GM11168 (cell line): Measurements from ENCODE around the gene ABHD11.
"Not testable (repeated sequence)": the region's sequence is repeated elsewhere in the genome, so short reads cannot be mapped to it uniquely, and the experiment has no call there.

Experiments used
- in situ Hi-C: fragments of 300-500 bp; cut with MboI; formaldehyde crosslinking; loops from one replicate; pipeline ENCODE4 v1.12.0; 2022; ENCODE audit warnings: low sequenced_read_pairs; ENCODE audit not compliant: unreplicated experiment

ABHD11 gene

GRCh38 chr7:73746378-73746777 is 7.8 kb upstream of the ABHD11 start:
- in situ Hi-C loops = no loop called here

DNA sequence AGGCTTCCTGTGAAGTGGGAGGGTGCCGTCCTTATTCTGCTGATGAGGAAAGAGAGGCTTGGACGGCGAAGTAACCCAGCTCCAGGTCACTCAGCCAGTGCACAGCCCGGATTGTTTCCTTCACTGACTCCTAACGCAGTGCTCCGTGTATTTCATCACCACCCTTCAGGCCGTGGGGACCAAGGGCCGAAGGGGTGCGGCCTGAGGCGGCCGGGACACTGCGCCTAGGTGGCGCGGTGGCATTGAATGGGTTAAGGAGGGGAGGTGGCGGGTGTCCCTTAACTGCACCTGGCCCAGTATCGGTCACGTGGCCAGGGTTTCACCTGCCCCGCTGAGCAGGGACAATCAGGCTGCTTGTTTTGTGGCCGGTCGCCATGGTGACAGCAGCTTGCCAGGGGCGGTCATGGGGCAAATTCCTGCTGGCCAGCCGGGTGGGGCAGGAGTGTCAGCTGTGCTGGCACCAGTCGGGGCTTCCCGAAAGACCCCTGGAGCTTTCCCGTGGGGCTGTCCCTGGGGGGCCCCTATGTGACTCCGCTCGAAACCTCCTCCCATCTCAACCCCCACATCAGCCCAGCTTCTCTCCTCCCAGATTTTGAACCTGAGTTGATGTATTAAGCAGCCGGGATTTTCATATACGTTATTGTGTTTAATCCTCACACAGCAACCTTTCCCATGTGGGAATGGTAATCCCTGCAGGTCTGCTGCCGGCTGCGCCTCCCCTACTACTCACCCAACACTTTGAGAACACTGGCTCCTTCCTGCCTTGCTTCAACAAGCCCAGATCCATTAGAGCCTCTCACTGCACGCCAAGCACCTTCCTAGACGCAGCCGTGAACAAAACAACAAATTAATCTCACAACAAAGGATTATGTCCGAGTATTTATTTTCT is 4.4 kb upstream of the ABHD11 start:
- in situ Hi-C loops = no loop called here

DNA sequence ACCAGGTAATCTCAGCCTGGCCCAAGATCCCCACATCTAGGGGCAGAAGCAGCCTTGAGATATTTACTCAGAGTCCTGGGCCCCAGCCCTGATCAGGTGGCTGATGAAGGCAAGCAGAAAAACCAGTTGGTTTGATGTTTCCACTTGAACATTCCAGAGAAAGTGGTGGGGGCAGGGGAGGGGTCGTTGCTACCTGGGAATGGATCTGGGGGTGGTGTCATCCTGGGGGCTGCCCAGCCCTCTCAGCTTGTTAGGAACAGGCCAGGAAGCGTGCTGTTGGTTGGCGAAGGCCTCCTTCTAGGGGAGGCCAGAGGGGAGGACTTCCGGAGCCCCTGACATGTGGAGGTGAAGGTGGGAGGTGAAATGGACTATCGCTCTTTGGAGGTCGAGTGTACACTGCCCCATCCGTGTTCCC is 3.7 kb upstream of the ABHD11 start:
- in situ Hi-C loops = no loop called here

- in situ Hi-C loops = no loop called here
These were observed 3.0 kb upstream of the ABHD11 start for GRCh38 chr7:73741600-73741999.

GRCh38 chr7:73740771-73741170 is 2.2 kb upstream of the ABHD11 start:
- in situ Hi-C loops = no loop called here

DNA sequence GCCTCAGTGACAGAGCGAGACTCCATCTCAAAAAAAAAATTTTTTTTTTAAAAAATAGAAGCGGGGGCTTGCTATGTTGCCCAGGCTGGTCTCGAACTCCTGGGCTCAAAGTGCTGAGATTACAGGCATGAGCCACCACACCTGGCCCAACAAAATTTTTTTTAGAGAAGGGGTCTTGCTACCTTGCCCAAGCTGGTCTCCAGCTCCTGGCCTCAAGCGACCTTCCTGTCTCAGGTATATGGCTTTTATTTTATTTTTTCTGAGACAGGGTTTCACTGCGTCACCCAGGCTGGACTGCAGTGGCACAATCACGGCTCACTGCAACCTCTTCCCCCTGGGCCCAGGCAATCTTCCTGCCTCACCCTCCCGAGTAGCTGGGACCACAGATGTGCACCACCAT is 1.6 kb upstream of the ABHD11 start:
- in situ Hi-C loops = no loop called here

- in situ Hi-C loops = no loop called here
These were observed 775 bp upstream of the ABHD11 start for GRCh38 chr7:73739387-73739767.

DNA sequence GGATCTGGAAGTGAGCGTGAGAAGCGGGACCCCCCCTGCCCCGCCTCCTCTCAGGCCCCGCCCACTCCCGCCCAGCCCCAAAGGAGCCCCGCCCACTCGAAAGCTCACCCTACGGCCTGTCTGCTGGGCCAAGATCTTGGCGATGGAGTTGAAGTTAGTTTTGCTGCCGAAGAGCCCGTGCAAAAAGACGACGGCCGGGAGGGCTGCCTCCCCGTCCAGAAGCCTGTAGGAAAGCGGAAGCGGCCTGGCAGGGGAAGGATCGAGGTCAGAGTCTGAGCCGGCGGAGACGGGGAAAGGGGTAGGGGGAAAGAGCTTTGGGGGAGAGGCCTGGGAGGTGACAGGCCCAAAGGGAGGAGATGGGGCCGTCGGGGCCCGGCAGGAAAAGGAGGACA is 386 bp downstream of the ABHD11 start:
- in situ Hi-C loops = no loop called here

DNA sequence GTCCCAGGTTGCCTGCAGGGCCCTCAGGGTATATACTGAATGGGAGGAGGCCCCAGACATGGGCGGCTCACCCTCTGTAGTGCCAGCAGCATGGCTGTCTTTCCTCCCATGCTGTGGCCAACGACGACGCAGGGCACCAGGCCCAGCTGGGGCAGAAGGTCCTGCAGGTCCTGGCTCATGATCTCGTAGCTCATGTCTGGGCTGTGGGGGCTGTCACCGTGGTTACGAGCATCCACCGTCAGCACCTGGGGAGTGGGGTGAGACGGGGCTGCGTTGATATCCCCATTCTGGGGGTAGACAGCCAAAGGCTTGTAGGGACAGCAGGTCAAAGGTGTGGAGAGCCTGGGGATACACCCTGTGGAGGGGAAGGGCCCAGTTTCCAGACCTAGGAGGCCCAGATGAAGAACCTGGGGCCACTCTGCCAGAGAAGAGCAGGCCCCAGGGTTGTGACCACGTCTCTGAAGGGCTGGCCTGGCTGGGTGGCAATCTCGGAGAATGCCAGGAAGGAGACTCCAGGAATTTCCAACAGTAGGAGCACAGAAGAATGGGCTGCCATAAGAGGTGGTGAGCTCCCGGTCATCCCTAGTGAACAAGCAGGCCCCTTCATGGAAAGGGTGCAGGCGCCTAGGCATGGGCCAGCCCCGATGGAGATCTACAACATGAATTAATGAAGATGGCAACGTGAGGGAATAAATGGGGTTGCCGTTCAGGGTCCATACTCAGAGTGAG is 947 bp downstream of the ABHD11 start:
- in situ Hi-C loops = no loop called here

DNA sequence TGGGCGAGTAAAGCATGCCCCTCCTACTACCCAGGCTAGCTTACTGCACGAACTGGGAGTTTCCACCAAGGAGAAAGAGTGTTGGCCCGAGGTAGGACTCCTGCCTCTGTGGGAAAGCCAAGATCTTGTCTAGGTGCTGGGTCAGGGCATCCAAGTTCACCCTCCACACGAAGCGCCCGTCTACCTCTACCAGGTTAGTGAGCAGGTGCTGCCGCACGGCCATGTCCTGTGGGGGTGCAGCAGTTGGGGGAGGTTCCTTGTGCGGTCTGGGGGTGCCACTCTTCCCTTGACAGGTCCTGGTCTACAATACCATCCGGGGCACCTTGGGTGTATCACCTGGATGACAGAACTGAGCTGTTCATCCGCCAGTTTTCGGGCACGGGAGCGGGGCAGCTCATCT is 1.7 kb downstream of the ABHD11 start:
- in situ Hi-C loops = no loop called here

- in situ Hi-C loops = no loop called here
These were observed 3.1 kb downstream of the ABHD11 start for GRCh38 chr7:73735528-73735905.

GRCh38 chr7:73734619-73735527 is 3.7 kb downstream of the ABHD11 start:
- in situ Hi-C loops = no loop called here

DNA sequence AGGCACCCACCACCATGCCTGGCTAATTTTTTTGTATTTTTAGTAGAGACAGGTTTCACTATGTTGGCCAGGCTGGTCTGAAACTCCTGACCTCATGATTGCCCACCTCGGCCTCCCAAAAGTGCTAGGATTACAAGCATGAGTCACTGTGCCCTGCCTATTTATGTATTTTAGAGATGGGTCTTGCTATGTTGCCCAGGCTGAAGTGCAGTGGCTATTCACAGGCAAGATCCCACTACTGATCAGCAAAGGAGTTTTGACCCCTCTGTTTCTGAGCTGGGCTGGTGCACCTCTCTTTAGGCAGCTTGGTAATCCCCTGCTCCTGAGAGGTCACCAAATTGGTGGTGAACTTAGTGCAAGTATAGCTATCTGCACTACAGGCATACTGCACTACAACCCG is 6.2 kb downstream of the ABHD11 start:
- in situ Hi-C loops = no loop called here

- in situ Hi-C loops = no loop called here
These were observed 8.1 kb downstream of the ABHD11 start for GRCh38 chr7:73730485-73730884.

GRCh38 chr7:73728551-73728950 is 10.1 kb downstream of the ABHD11 start:
- in situ Hi-C loops = loop anchor here (5.0 kb wide), 1 partner anchor 121 kb away; no protein-coding TSS in a partner anchor

GRCh38 chr7:73727952-73728351 is 10.7 kb downstream of the ABHD11 start:
- in situ Hi-C loops = loop anchor here (5.0 kb wide), 1 partner anchor 121 kb away; no protein-coding TSS in a partner anchor

DNA sequence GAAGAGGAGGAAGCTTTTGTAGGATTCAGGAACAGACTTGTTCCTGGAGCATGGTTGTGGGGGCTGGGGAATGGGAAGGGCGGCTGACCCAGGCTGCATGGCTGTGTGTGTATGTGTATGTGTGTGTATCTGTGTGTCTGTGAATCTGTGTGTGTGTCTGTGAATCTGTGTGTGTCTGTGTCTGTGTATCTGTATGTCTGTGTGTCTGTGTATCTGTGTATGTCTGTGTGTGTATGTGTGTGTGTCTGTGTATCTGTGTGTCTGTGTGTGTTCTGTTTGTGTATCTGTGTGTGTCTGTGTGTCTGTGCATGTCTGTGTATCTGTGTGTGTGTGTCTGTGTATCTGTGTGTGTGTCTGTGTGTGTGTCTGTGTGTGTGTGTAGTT is 12.5 kb downstream of the ABHD11 start:
- in situ Hi-C loops = loop anchor here (5.0 kb wide), 1 partner anchor 119 kb away; no protein-coding TSS in a partner anchor

DNA sequence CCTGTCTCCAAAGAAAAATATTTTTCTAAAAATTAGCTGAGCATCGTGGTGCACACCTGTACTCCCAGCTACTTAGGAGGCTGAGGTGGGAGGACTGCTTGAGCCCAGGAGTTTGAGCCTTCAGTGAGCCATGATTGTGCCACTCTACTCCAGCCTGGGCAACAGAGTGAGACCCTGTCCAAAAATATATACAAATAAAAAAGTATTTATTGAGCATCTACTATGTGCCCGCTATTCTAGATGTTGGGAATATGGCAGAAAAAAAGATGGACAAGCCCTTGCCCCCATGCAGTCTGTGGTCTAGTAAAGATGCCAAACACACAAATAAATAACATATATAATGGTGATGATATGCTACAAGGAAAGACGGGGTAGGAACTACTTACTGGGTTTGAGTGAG is 14.8 kb downstream of the ABHD11 start:
- in situ Hi-C loops = no loop called here

DNA sequence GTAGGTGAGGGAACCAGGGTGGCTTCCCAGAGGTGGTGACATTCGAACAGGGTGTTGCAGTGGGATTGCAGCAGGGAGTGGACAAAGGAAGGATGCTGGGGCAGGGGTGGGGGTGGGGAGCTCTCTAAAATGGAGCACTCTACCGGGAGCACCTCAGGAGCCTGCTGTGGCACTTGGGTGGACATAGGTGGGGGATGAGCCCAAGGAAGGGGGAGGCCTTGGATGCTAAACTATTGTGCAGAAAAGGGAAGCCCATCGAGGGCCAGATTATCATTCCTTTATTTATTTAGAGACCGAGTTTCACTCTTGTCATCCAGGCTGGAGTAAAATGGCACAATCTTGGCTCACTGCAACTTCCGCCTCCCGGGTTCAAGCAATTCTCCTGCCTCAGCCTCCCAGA is 15.8 kb downstream of the ABHD11 start:
- in situ Hi-C loops = no loop called here

- in situ Hi-C loops = not testable (repeated sequence)
These were observed 16.4 kb downstream of the ABHD11 start for GRCh38 chr7:73722182-73722581.
